ENCODE data around the gene OSBPL2. TPM values are rescaled to one million over a fixed set of nuclear protein-coding genes. Genes with fewer than 3 reads are reported as not detected.

OSBPL2 gene
- total RNA-seq, 1 experiment from 2014 or later, result 36.9 TPM

GRCh38 chr20:62229667-62230066 lies 8.7 kb upstream of the OSBPL2 start:
- BruUV-seq (replicated peaks), result no TSS peak
- ChIA-PET RAD21 (ENCODE audit: low non-redundant PET in 1 of 2, low total read pairs in 2 of 2, uncharacterized antibody in 2 of 2, unreplicated experiment in 2 of 2) (no interaction called here), CTCF (no interaction called here), POLR2A (no interaction called here)
- Histone ChIP-seq H3K9ac (ENCODE audit: low read length) (no peak overlapping the region), H3K27ac (ENCODE audit: low read depth, low read length) (no peak overlapping the region), H3K9me3 (ENCODE audit: control insufficient read depth in 1 of 2, insufficient read depth in 1 of 2, low read depth in 1 of 2, low read length in 2 of 2) (no peaks in the 10 kb centered on the region), H4K20me1 (ENCODE audit: insufficient read depth) (no peaks in the 10 kb centered on the region), H3K4me3 (replicated peaks in 1 of 2; ENCODE audit: low read depth in 1 of 2, low read length in 2 of 2) (no peak overlapping the region), H3K36me3 (ENCODE audit: control insufficient read depth in 1 of 2, insufficient read depth in 2 of 2, low read length in 2 of 2) (no peaks in the 10 kb centered on the region), H3K4me1 (ENCODE audit: control insufficient read depth in 1 of 2, insufficient read depth in 2 of 2, low read length in 2 of 2) (peaks cover 0 to 20% of the 10 kb centered on the region in 2 experiments; a peak in 2 of 4 replicates), H2AFZ (ENCODE audit: low read depth, low read length, poor library complexity, severe bottlenecking) (no peak overlapping the region), H3K9me2 (ENCODE audit: insufficient read depth) (no peaks in the 10 kb centered on the region), H3K4me2 (ENCODE audit: low read length) (no peak overlapping the region), H3K79me2 (ENCODE audit: insufficient read depth, low read length) (no peaks in the 10 kb centered on the region), H3K27me3 (ENCODE audit: insufficient read depth, low read length) (peaks cover 12% of the 10 kb centered on the region; the same call in 1 of the 2 replicates)
- DNase-seq (ENCODE audit: low read depth, low spot score) (no peak), ATAC-seq (no peak)
- TF ChIP-seq POLR2A (IDR thresholded peaks at IDR 0.05; ENCODE audit: borderline replicate concordance, extremely low read depth, insufficient read depth, insufficient read length) (no peak), POLR2AphosphoS5 (IDR thresholded peaks at IDR 0.05; ENCODE audit: low read depth, low read length) (no peak), EZH2 (IDR thresholded peaks at IDR 0.05) (no peak), FOSL1 (IDR thresholded peaks at IDR 0.05; ENCODE audit: low read depth) (no peak), ELF1 (IDR thresholded peaks at IDR 0.05; ENCODE audit: borderline replicate concordance, low read depth) (no peak), ZNF274 (IDR thresholded peaks at IDR 0.05; ENCODE audit: low read depth, low read length) (no peak), ATF3 (IDR thresholded peaks at IDR 0.05) (no peak)
- intact Hi-C loops (cut with micrococcal nuclease), result no loop called here

- H3K27me3 ChIP-seq (ENCODE audit: insufficient read depth, low read length), result 0 out of 2 replicates have a peak, but pooled peaks cover 7% of the 10 kb centered on the region
- no peak overlapping the region for H3K27ac ChIP-seq (ENCODE audit: low read depth, low read length)
- TF ChIP-seq MAX (IDR thresholded peaks at IDR 0.05), result no peak
- TF ChIP-seq SP1 (IDR thresholded peaks at IDR 0.05; ENCODE audit: low read depth), result no peak
- TF ChIP-seq POLR2A (IDR thresholded peaks at IDR 0.05; ENCODE audit: borderline replicate concordance, extremely low read depth, insufficient read depth, insufficient read length), result no peak
- no peak for TF ChIP-seq RAD21 (IDR thresholded peaks at IDR 0.05; ENCODE audit: low read depth)
- TF ChIP-seq ELF1 (IDR thresholded peaks at IDR 0.05; ENCODE audit: borderline replicate concordance, low read depth), result no peak
- TF ChIP-seq CEBPB (IDR thresholded peaks at IDR 0.05; ENCODE audit: low read depth), result no peak
- no peak for TF ChIP-seq ZNF274 (IDR thresholded peaks at IDR 0.05; ENCODE audit: low read depth, low read length)
- no peak for TF ChIP-seq TCF7L2 (IDR thresholded peaks at IDR 0.05; ENCODE audit: borderline replicate concordance, extremely low read depth, insufficient read depth, insufficient read length)
- no peak for TF ChIP-seq SRF (IDR thresholded peaks at IDR 0.05; ENCODE audit: low read depth)
- TF ChIP-seq CTCF (IDR thresholded peaks at IDR 0.05 in 2 of 3, conservative IDR thresholded peaks at IDR 0.05 in 1 of 3; ENCODE audit: borderline replicate concordance in 1 of 3, insufficient read depth in 1 of 3, low read depth in 2 of 3, low read length in 2 of 3), result no peak
- TF ChIP-seq REST (IDR thresholded peaks at IDR 0.05; ENCODE audit: low read depth), result no peak
- ChIA-PET RAD21 (ENCODE audit: low non-redundant PET in 1 of 2, low total read pairs in 2 of 2, uncharacterized antibody in 2 of 2, unreplicated experiment in 2 of 2) (no interaction called here), CTCF (no interaction called here), POLR2A (no interaction called here)
- DNase-seq (ENCODE audit: low read depth, low spot score) (no peak), ATAC-seq (no peak)
- BruUV-seq (replicated peaks), result no TSS peak
- H3K36me3 ChIP-seq (ENCODE audit: control insufficient read depth in 1 of 2, insufficient read depth in 2 of 2, low read length in 2 of 2), result no peaks in the 10 kb centered on the region
- no peak overlapping the region for H3K9ac ChIP-seq (ENCODE audit: low read length)
- no peaks in the 10 kb centered on the region for H3K9me3 ChIP-seq (ENCODE audit: control insufficient read depth in 1 of 2, insufficient read depth in 1 of 2, low read depth in 1 of 2, low read length in 2 of 2)
- H3K4me2 ChIP-seq (ENCODE audit: low read length), result no peak overlapping the region
- intact Hi-C loops (cut with micrococcal nuclease), result no loop called here
- H3K4me3 ChIP-seq (replicated peaks in 1 of 2; ENCODE audit: low read depth in 1 of 2, low read length in 2 of 2), result no peak overlapping the region
- H4K20me1 ChIP-seq (ENCODE audit: insufficient read depth), result no peaks in the 10 kb centered on the region
- H3K9me2 ChIP-seq (ENCODE audit: insufficient read depth), result no peaks in the 10 kb centered on the region
- peaks cover 0 to 20% of the 10 kb centered on the region in 2 experiments; a peak in 2 of 4 replicates for H3K4me1 ChIP-seq (ENCODE audit: control insufficient read depth in 1 of 2, insufficient read depth in 2 of 2, low read length in 2 of 2)
- no peaks in the 10 kb centered on the region for H3K79me2 ChIP-seq (ENCODE audit: insufficient read depth, low read length)
- no peak overlapping the region for H2AFZ ChIP-seq (ENCODE audit: low read depth, low read length, poor library complexity, severe bottlenecking)
These were observed 8.0 kb upstream of the OSBPL2 start for GRCh38 chr20:62230276-62230675.

All from HCT116 (cell line).